Measurements from ENCODE around the gene GMIP.

GMIP gene

GRCh38 chr19:19659646-19660245 is 16.3 kb upstream of the GMIP start:
- DNase-seq = no peak

DNA sequence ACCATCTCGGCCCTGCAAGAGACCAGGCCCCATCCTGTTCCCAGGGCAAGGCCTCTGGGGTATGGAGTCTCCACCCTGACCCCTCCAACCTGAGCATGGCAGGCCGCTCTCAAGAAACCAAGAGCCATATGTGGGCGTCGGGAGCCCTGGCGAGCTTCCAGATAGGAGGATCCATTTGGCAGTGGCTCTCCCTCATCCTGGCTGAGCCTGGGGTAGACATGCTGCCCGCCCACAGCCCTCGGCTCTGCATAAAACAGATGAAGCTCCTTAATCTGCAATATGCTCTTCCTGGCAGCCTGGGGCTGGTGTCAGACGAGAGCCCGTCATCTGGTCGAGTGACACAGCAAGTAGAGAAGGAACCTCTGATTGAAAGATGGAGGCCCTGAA is 13.9 kb upstream of the GMIP start:
- DNase-seq = no peak

GRCh38 chr19:19656451-19657396 is 13.3 kb upstream of the GMIP start:
- no peak for DNase-seq

GRCh38 chr19:19655641-19656343 is 12.3 kb upstream of the GMIP start:
- no peak for DNase-seq

DNA sequence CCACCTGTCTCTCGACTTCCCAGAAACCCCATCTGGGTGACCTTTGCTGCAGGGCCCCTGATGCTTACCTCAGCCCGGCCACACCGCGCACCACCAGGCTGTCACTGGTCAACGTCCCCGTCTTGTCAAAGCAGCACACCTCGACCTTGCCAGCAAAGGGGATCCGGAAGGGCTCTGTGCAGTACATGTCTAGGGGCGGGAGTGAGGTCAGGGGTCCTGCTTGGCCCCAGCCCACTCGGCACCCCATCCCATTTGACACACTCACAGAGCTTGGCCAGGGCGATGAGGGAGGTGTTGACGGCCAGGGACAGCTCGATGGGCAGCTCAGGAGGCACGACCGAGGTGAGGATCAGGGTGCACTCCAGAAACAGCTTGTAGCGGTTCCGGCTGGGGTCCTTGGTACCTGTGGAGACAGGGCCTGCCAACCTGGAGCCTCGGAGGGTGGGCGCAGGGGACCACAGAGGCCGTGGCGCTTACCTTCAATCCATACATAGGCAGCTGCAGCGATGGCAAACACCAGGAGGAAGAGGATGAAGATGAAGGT is 11.7 kb upstream of the GMIP start:
- DNase-seq = no peak

- no peak for DNase-seq
Observed at GRCh38 chr19:19654441-19654840, 11.0 kb upstream of the GMIP start.

DNA sequence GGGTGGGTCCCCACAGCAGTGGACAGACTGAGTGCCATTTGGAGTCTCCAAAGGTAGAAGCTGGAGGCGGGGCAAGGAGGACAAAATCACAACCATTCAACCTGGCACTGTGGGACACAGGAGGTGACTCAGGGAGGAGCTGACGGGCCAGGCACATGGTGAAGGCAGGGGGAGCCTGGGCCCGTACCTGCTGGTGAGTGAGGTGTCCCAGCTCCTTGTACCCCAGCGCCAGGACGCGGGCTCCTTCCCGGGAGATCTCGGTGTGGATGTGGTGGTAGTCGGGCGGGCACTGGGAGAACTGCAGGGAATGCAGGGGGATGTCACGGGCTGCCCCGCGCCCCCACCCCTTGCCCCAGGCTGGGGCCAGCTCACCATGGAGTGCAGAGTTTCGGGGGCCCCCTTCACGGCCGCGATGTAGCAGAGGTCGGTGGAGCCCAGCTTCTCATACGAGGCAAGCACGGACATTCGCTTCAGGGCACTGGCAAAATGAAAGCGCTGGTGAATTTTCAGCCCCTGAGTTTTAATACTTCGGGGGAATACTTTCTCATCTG is 10.2 kb upstream of the GMIP start:
- DNase-seq = no peak

GRCh38 chr19:19652482-19653295 is 9.2 kb upstream of the GMIP start:
- DNase-seq = no peak

GRCh38 chr19:19651076-19651475 is 7.6 kb upstream of the GMIP start:
- DNase-seq = no peak

DNA sequence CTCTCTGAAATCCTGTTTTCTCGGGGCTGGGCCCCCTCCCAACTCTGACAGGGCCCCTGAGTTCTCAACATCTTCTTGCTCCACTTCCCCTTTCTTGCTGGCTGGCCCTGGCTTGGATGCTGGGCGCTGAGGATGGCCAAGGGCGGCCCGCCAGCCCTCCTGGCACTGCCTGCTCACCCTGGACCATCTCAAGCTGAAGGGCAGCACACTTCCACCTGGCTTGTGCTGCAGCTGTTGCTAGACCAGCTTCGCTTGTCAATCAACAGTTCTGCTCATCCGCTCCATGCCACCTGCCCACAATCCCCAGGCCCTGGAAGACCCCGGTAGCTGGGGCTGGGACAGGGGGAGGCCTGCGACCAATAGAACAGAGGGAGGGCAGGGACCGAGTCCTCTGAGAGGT is 6.9 kb upstream of the GMIP start:
- DNase-seq = no peak

DNA sequence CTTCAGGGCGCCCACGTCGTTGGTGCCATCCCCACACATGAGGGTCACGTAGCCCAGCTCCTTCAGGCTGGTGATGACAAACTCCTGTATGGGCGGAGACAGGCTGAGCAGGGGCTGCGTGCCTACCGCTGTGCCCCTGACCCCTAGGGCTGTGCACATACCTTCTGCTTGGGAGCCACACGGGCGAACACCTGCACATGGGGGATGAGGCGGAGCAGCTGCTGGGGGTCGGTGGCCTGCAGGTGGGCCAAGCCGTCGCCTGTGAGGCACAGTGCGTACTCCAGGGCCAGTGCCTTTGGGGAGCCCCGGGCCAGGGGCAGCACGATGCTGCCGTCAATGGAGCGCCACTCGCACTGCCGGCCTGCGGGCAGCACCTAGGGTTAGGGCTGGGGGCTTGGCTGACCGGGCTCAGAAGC is 6.1 kb upstream of the GMIP start:
- DNase-seq = no peak

DNA sequence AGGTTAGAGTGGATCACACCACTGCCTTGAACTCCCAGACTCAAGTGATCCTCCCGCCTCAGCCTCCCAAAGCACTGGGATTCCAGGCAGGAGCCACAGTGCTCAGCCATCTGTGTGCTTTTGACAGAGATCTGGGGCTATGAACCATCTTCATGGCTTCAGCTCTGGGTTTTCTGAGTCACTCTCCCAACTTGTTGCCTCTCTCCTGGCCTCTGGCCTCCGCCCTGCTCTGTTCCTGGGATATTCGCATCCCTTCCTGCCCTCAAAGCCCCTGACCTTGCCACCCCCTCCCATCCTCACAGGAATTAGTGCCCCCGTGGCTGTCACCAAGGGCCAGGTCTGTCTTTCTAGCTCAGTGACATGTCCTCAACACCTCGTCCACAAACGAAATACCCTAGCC is 5.7 kb upstream of the GMIP start:
- DNase-seq = no peak

- no peak for DNase-seq
Observed at GRCh38 chr19:19647037-19647835, 3.8 kb upstream of the GMIP start.

GRCh38 chr19:19645233-19645870 is 1.9 kb upstream of the GMIP start:
- DNase-seq = no peak

DNA sequence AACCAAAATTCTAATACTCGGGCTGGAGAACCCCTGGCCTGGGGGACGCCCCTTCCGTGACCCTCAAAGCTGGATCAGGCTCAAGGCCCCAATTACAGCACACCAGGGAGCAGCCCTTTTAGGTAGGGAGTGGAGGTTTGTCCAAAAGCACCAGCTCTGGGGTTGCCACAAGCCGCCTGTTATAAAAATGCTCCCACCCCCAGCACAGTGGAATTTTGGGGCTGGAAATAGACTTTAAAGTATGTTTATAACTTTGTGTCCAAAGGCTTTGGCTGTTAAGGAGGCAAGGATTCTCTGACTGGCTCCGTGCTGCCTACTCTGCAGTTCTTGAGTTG is 564 bp upstream of the GMIP start:
- DNase-seq = no peak

- DNase-seq = peak; percentile 57 to 69
Observed at GRCh38 chr19:19642506-19643157, 825 bp downstream of the GMIP start.

DNA sequence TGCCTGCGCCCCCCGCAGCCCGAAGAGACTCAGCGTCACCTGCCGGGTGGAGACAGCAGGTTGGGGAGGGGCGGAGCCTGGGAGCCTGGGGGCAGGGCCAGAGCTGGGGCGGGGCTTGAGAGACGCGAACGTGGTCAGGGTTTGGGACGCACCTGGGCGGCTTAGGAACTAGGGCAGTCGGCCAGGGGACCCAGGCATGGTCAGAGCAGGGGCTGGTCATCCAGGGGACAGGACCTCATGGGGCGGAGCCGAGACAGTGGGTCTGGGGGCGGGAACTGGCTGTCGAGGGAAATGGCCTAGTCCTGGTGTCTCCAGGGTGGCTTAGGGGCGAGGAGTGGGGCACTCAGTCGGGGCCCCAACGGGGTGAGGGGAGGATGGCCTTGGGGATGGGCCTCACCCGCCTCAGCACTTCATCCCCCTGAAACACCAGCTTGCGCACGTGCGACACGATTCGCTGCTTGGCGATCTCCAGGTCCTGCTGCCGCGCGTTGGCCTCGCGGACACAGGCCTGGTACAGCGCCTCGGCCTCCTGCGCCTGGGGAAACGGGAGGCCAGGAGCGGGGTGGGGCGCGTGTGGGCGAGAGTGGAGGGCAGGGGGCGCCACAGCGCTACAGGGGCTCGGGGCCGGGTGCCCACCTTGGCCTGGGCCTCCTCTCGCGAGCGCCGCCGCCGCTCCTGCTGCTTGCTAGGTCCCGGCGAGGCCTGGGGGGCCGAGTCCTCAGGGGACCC is 5.8 kb downstream of the GMIP start:
- DNase-seq = peak in 1 of 2 experiments; percentile 16

DNA sequence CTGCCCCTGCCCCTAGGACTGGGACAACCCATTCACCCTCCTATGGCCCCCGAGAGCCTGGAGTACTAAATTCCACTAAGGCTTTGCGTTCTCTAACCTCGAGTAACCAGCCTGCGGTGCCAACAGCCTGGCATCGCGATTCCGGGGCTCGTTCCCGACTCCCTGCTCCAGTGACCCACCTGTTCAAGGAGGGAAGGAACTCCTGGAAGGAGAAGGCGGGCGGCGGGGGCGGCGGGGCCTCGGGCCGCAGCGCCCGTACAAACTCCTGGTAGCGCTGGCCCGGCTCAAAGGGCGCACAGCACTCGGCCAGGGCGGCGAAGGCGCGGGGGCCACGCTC is 6.3 kb downstream of the GMIP start:
- no peak for DNase-seq

GRCh38 chr19:19636573-19637185 is 6.8 kb downstream of the GMIP start:
- no peak for DNase-seq

Data from activated CD4-positive, alpha-beta T cell treated with anti-CD3 and anti-CD28 coated beads, Interleukin-2, amount 50 U/mL, for 48 hours (primary cell).